NCI-H2196 (cell line): Measurements from ENCODE around the gene MAGEB17.
"Not testable (repeated sequence)": the region's sequence is repeated elsewhere in the genome, so short reads cannot be mapped to it uniquely, and the experiment has no call there.

ENCODE experiments used
- DNase-seq: peaks from one replicate; lab custom pipeline; 2025; ENCODE audit not compliant: unreplicated experiment; lab: John Stamatoyannopoulos, UW

Gene MAGEB17, protein sequence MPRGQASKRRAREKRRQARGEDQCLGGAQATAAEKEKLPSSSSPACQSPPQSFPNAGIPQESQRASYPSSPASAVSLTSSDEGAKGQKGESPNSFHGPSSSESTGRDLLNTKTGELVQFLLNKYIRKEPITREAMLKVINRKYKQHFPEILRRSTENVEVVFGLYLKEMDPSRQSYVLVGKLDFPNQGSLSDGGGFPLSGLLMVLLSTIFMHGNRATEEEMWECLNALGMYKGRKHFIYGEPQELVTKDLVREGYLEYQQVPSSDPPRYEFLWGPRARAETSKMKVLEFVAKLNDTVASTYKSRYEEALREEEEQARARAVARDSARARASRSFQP

GRCh38 chrX:16167181-16167580 is at the start of gene MAGEB17:
Gene MAGEB17 (plus strand): TSS chrX:16167481. CDS start chrX:16170383, 2,902 bp downstream.
- no peak for DNase-seq

GRCh38 chrX:16119353-16120220 is 47.7 kb upstream of the MAGEB17 start:
- no peak for DNase-seq

DNA sequence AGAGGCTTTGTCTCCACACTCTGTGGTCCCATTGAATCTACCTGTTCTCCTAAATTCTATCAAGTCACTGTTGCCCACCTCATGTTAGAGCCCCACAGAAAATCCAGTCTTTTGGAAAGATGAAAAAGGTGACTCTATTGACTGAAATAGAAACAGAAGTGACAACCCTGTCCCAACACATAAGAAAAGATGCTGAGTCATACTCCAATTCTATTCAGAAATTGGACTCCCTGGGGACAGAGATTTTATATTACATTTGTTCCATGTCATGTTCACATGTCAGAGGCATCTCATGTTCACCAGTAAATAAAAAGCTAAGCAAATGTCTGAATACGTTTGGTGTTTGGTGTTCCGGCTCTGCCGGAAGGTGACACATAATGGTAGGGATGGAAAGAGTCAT is 46.9 kb upstream of the MAGEB17 start:
- DNase-seq, result no peak

DNA sequence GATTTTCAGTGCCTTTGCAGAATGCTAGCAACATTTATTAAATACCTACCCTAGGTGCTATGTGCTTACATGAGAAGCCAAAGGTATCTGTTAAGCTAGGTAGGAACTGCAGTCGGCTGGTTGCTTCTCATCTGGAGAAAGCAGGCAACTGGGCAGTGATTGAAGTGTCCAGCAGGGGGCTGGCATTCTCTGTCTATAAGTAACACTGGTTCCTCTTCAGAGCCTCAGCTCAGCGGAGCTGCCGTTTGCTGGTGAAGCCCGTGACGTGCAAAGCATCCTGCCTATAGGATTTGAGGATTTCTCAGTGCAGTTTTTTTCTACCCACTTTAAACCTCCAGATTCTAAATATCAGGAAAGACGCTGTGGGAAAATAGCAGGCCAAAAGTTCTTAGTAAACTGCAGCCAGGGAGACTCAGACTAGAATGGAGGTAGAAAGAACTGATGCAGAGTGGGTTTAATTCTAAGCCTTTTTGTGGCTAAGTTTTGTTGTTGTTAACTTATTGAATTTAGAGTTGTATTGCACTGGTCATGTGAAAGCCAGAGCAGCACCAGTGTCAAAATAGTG is 44.0 kb upstream of the MAGEB17 start, which contains the start of gene GRPR:
TSS of gene GRPR (plus strand) at position 344 of the 565 bp plus-strand sequence. CDS start 389 bp downstream, outside the sequence.
- peak; percentile 9 for DNase-seq

GRCh38 chrX:16124201-16124600 is 43.1 kb upstream of the MAGEB17 start:
- DNase-seq, result no peak

DNA sequence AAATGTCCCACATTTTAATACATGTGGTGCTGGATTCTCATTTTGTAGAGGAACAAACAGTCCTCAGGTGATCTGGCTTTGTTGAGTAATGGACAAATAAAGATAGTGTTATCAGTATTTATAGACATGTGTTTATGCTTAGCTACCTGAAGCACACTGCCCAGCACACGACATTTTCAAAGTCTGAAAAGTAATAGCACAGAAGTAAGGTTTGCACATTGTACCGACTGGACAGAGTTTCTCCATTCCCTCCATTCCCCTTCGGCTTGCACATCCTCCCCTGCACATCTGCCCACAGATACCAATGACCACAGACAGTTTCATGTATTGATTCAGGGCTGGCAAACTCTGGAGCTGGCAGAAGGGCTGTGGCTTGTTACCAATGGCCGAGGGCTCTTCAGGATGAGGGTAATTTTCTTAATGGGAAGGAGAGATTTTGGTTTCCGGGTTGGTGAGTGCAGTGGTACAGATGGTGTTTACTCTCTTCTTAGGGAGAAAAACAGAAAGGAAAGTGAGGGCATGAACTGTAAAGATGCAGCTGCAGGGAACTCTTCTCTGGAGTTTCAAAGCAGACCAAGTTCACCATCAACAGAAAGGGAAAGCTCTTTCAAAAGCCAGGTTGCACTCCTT is 41.6 kb upstream of the MAGEB17 start:
- no peak for DNase-seq

DNA sequence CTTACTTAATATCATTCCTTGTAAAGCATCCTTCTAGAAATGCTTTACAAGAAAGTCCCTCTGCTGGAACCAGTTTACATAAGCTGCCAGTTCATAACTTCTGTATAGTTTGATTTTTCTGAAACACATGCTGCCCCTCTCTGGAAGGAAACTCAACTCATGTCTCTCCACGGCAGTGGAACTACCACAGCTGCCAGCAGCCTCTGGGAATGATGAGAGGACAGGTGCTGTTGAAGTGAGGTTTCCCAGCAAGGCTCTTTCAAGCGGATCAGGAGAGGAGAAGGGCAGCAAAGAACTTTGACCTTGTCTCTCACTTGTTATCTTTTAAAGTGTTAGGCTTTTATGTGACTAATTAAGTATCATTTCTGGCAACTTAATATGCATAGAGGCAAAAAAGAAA is 36.6 kb upstream of the MAGEB17 start:
- DNase-seq, result no peak

DNA sequence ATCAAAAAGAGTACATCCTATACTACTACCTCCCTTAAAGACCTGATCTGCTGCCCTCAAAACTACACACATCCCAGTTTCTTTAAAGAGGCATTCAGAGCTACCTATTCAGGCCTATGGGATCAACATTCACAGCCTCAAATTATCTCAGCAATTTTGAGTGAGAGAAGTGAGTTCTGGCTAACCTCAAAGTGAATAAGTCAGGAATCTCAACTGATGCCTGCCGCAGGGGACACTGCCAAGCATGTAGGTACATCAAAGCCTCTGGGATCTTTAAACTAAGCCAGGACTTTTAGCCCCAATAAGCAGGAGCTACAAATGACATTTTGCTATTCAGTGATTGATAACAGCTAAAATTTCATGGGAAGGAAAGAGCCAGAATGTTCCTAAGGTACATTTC is 32.3 kb upstream of the MAGEB17 start:
- DNase-seq, result no peak

DNA sequence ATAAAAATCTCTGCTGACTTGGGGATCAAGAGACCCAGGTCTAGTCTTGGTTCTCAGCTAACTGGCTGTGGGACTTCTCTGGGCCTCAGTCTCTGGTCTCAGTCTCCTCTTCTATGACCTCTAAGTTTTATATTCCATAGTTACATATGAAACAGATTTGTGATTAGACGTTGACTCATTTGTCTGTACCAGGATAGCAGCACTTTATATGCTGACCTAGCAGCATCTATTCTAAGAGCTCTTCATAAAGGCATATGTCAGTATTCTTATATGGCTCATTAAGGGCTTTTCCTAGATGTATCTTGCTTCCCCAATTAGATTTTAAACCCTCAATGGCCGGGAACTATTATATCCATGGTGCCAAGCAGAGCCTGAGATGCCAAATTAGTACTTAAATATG is 31.2 kb upstream of the MAGEB17 start:
- DNase-seq, result no peak

DNA sequence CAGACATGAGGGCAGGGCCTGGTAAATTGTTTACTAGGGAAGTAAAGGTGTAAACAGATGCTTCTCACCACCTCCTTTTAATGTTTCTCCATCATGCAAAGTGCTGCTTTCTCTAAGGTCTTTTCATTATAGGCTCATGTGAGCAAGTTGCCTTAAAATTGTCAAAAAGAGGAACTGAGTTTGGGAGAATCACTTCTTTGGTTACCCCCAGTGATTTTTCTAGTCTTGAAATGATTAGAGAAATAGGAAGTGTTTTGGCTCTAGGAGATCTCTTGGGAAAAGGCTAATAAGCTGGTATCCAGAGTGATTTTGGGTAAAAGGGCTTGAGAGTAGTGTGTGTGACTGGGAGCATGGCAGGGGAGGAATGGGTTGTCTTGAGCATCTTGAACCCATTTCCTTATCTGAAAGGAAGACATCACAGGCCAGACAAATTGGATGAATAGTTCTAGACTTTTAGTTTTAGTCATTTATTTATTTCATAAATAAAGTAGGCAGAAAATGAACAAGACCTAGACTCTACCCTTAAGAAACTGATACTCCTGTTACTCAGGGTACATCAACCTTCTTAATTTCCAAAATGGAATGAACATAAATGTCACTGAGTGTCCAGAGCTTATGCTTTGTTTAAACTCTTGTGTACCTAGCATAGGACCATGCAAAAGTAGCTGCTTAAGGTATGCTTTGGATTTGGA is 29.7 kb upstream of the MAGEB17 start:
- DNase-seq, result no peak

- no peak for DNase-seq
Measured at GRCh38 chrX:16138108-16138427, 29.2 kb upstream of the MAGEB17 start.

DNA sequence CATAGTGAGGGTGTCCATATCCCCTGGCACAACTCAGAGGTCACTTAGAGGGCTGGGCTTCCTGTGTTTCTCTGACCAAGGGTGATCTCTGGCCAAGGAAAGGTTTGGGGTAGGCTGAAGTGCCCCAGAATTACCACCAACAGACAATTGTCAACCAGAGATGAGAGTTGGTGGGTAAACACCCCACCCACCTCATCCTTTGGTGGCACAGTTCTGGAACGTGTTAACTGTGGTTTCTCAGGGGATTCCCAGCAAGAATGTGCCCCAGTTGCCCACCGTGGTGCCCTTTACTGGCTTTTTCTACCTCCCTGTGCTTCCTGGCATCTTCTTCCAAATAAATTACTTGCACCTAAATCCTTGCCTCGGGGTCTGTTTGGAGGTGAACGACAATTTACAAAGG is 26.8 kb upstream of the MAGEB17 start:
- no peak for DNase-seq

DNA sequence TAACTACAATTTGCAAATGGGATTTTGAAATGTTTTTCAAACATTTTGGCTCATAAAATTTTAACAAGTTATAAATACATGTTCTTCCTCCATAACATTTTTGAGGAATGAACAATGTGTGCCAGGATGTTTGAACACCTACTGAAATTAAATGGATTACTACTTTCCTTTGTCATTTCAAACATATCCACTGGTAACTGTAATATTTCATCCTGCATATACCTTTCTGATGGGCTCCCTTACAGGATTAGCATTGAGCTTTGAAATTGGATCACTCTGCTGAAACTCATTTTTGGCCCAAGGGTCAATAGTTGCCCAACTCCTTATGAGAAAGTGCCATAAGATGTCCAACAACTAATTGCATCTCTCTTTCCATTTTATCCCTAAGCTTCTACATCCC is 26.3 kb upstream of the MAGEB17 start:
- DNase-seq, result no peak

DNA sequence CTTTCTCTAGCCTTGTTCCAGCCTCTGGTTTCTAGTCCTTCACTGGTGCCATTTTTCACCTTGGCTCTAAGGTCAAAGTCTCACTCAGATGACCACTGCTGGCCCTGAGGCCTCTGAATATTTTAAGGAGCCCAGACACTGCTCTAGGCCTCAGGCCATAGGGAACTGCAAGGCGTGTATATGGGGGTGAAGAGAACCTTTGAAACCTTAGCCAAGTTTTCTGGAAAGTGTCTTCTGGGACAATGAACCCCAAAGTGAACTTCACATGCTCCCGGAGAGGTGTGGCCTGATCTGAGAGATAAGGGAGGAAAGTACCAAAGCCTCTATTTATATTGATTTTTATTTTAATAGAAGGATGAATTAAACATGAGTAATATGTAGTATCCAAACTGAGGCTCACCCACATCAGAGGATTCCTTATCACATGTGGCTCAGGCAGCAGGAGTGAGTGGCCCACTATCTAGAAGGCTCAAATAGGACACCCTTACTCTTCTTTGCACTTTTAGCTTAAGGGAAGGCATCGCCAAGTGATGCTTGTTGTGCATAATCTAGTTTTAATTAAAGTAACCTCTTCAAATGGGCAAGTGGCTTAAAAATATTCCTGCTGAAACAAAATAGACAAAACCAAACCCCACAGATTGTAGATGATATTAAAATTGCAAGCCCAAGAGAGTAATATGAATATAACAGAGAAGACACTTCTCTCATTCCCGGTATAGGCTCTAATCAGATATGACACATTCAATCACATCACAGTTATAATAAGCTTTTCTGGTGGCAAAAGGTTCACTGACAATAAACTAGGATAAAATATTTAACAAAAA is 25.6 kb upstream of the MAGEB17 start:
- DNase-seq, result no peak

GRCh38 chrX:16142246-16142558 is 25.1 kb upstream of the MAGEB17 start:
- no peak for DNase-seq

GRCh38 chrX:16143968-16144367 is 23.3 kb upstream of the MAGEB17 start:
- DNase-seq, result no peak

- no peak for DNase-seq
Measured at GRCh38 chrX:16144420-16144819, 22.9 kb upstream of the MAGEB17 start.

- DNase-seq, result not testable (repeated sequence)
Measured at GRCh38 chrX:16145093-16145492, 22.2 kb upstream of the MAGEB17 start.

DNA sequence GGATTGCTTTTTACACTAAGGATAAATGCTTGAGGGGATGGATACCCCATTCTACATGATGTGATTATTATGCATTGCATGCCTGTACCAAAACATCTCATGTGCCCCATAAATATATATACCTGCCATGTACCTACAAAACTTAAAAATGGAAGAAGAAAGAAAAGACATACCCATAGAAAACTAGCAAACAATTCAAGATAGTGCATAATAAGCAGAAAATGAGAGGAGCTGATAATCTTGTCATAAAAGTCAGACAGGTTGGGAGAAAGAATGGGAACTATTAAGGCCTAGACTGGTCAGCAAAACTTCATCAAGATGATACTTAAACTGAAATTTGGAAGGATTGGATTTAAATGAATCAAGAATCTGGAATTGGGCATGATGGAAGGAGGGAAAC is 21.6 kb upstream of the MAGEB17 start:
- DNase-seq, result no peak

GRCh38 chrX:16148896-16149295 is 18.4 kb upstream of the MAGEB17 start:
- no peak for DNase-seq
